ENCODE measurements around the gene IQGAP1.

The IQGAP1 gene

GRCh38 chr15:90393040-90393439 lies 5.0 kb downstream of the IQGAP1 start:
- H4K20me1 ChIP-seq (ENCODE audit: insufficient read depth, low read length): no peaks in the 10 kb centered on the region
- H2AFZ ChIP-seq (ENCODE audit: low read length): no peak overlapping the region
- peaks cover 22% of the 10 kb centered on the region; the same call in 1 of the 2 replicates for H3K36me3 ChIP-seq (ENCODE audit: insufficient read depth, low read length)
- H3K9ac ChIP-seq (ENCODE audit: low read length): no peak overlapping the region
- TF ChIP-seq CTCF (IDR thresholded peaks at IDR 0.05; ENCODE audit: low read length) (no peak), EZH2 (IDR thresholded peaks at IDR 0.05; ENCODE audit: borderline replicate concordance, low read length) (no peak)
- H3K4me2 ChIP-seq (ENCODE audit: low read length): no peak overlapping the region
- no peak overlapping the region for H3K27ac ChIP-seq (ENCODE audit: low read depth, low read length, poor library complexity, severe bottlenecking)
- no peaks in the 10 kb centered on the region for H3K27me3 ChIP-seq (ENCODE audit: insufficient read depth, low read length)
- H3K9me3 ChIP-seq (ENCODE audit: low read length): no peaks in the 10 kb centered on the region
- no peak overlapping the region for H3K4me3 ChIP-seq (ENCODE audit: low read depth, low read length, poor library complexity, severe bottlenecking)
- H3K79me2 ChIP-seq (ENCODE audit: insufficient read depth, low read length): peaks cover 64% of the 10 kb centered on the region
- H3K4me1 ChIP-seq (ENCODE audit: insufficient read depth, low read length, severe bottlenecking): peaks cover 70% of the 10 kb centered on the region
- no peaks in the 10 kb centered on the region for H3K9me2 ChIP-seq (ENCODE audit: low read depth, low read length)
- H3F3A ChIP-seq (ENCODE audit: insufficient read depth, low read length): no peaks in the 10 kb centered on the region

- peaks cover 69% of the 10 kb centered on the region for H3K79me2 ChIP-seq (ENCODE audit: insufficient read depth, low read length)
- H3K4me1 ChIP-seq (ENCODE audit: insufficient read depth, low read length, severe bottlenecking): peaks cover 71% of the 10 kb centered on the region
- H3K36me3 ChIP-seq (ENCODE audit: insufficient read depth, low read length): peaks cover 22% of the 10 kb centered on the region; the same call in 1 of the 2 replicates
- no peaks in the 10 kb centered on the region for H3K9me3 ChIP-seq (ENCODE audit: low read length)
- no peak overlapping the region for H3K9ac ChIP-seq (ENCODE audit: low read length)
- H3K9me2 ChIP-seq (ENCODE audit: low read depth, low read length): no peaks in the 10 kb centered on the region
- H2AFZ ChIP-seq (ENCODE audit: low read length): no peak overlapping the region
- no peak for TF ChIP-seq CTCF (IDR thresholded peaks at IDR 0.05; ENCODE audit: low read length)
- no peak for TF ChIP-seq EZH2 (IDR thresholded peaks at IDR 0.05; ENCODE audit: borderline replicate concordance, low read length)
- no peak overlapping the region for H3K4me2 ChIP-seq (ENCODE audit: low read length)
- no peaks in the 10 kb centered on the region for H3F3A ChIP-seq (ENCODE audit: insufficient read depth, low read length)
- H3K4me3 ChIP-seq (ENCODE audit: low read depth, low read length, poor library complexity, severe bottlenecking): no peak overlapping the region
- no peaks in the 10 kb centered on the region for H3K27me3 ChIP-seq (ENCODE audit: insufficient read depth, low read length)
- H3K27ac ChIP-seq (ENCODE audit: low read depth, low read length, poor library complexity, severe bottlenecking): no peak overlapping the region
- no peaks in the 10 kb centered on the region for H4K20me1 ChIP-seq (ENCODE audit: insufficient read depth, low read length)
Measured at GRCh38 chr15:90394074-90394473, 6.0 kb downstream of the IQGAP1 start.

GRCh38 chr15:90394748-90395442 lies 6.9 kb downstream of the IQGAP1 start:
- H3K27me3 ChIP-seq (ENCODE audit: insufficient read depth, low read length): no peaks in the 10 kb centered on the region
- no peaks in the 10 kb centered on the region for H3F3A ChIP-seq (ENCODE audit: insufficient read depth, low read length)
- H4K20me1 ChIP-seq (ENCODE audit: insufficient read depth, low read length): no peaks in the 10 kb centered on the region
- no peaks in the 10 kb centered on the region for H3K9me2 ChIP-seq (ENCODE audit: low read depth, low read length)
- peaks cover 22% of the 10 kb centered on the region; the same call in 1 of the 2 replicates for H3K36me3 ChIP-seq (ENCODE audit: insufficient read depth, low read length)
- no peak overlapping the region for H3K9ac ChIP-seq (ENCODE audit: low read length)
- no peaks in the 10 kb centered on the region for H3K9me3 ChIP-seq (ENCODE audit: low read length)
- peaks cover 71% of the 10 kb centered on the region for H3K4me1 ChIP-seq (ENCODE audit: insufficient read depth, low read length, severe bottlenecking)
- TF ChIP-seq CTCF (IDR thresholded peaks at IDR 0.05; ENCODE audit: low read length): no peak
- H3K4me2 ChIP-seq (ENCODE audit: low read length): no peak overlapping the region
- H3K79me2 ChIP-seq (ENCODE audit: insufficient read depth, low read length): peaks cover 71% of the 10 kb centered on the region
- no peak overlapping the region for H3K4me3 ChIP-seq (ENCODE audit: low read depth, low read length, poor library complexity, severe bottlenecking)
- H2AFZ ChIP-seq (ENCODE audit: low read length): no peak overlapping the region
- H3K27ac ChIP-seq (ENCODE audit: low read depth, low read length, poor library complexity, severe bottlenecking): no peak overlapping the region

Data from OCI-LY1 (cell line).